Vagina (tissue), 2 donors: ENCODE results near the gene ARMC9. TPM values are rescaled to one million over a fixed set of nuclear protein-coding genes. Genes with fewer than 3 reads are reported as not detected.

Source experiments
- DNase-seq, 2 donors: peaks; one replicate each; pipeline ENCODE4 v3.0.0-alpha.2; 2017; ENCODE audit errors: extremely low spot score in 2 of 2
- H3K27ac ChIP-seq: fragments of 200-600 bp; sonication (generic); one replicate; pipeline ENCODE4 v1.5.1; 2019
- H3K27me3 ChIP-seq: fragments of 200-600 bp; sonication (generic); one replicate; pipeline ENCODE4 v1.5.1; 2019
- H3K36me3 ChIP-seq, 2 donors: fragments of 200-600 bp; sonication (generic); one replicate each; pipeline ENCODE4 v1.5.1; 2017 to 2019
- H3K4me1 ChIP-seq: fragments of 200-600 bp; sonication (generic); one replicate; pipeline ENCODE4 v1.5.1; 2019
- H3K4me3 ChIP-seq, 2 donors: fragments of 200-600 bp; sonication (generic); 1 replicate in 1 of 2; 2 replicates in 1 of 2; pipeline ENCODE4 v1.5.1; 2016 to 2019
- H3K9me3 ChIP-seq: fragments of 200-600 bp; sonication (generic); one replicate; pipeline ENCODE4 v1.5.1; 2019
- CTCF ChIP-seq, 3 experiments: fragments of 450-650 bp in 2 of 3; fragments of 200-600 bp in 1 of 3; sonication (generic) in 1 of 3; IDR thresholded peaks; one replicate each; pipeline ENCODE4 v1.5.1; 2017 to 2019; ENCODE audit warnings: antibody characterized with exemption in 3 of 3, mild to moderate bottlenecking in 2 of 3, moderate library complexity in 2 of 3
- POLR2A ChIP-seq, 2 donors: fragments of 450-650 bp; IDR thresholded peaks; one replicate each; pipeline ENCODE4 v1.6.1; 2017; ENCODE audit warnings: antibody characterized with exemption in 2 of 2, mild to moderate bottlenecking in 2 of 2, moderate library complexity in 2 of 2
- POLR2AphosphoS5 ChIP-seq, 2 donors: sonication (generic); formaldehyde crosslinking; IDR thresholded peaks; one replicate each; pipeline ENCODE4 v1.9.0; 2017; ENCODE audit warnings: antibody characterized with exemption in 2 of 2, mild to moderate bottlenecking in 2 of 2, low read depth in 1 of 2; ENCODE audit not compliant: insufficient read depth in 1 of 2
- intact Hi-C: fragments of 100-400 bp; cut with DNase I; formaldehyde crosslinking; loops from one replicate; pipeline ENCODE4 v1.15.1; 2023
- total RNA-seq: library from RNA; depleted of rRNA; stranded (reverse); fragments of >200 nt; gene quantifications from one replicate; pipeline ENCODE4 v1.2.3, GENCODE V29; 2016

Gene ARMC9
- total RNA-seq, 1 donor from 2014 or later: 16.0 TPM

GRCh38 chr2:231342061-231342711 lies 143.8 kb downstream of the ARMC9 start:
- Histone ChIP-seq H3K4me3 (no peak overlapping the region), H3K27ac (no peak overlapping the region), H3K9me3 (no peaks in the 10 kb centered on the region), H3K4me1 (no peaks in the 10 kb centered on the region), H3K27me3 (no peaks in the 10 kb centered on the region), H3K36me3 (no peaks in the 10 kb centered on the region)
- TF ChIP-seq POLR2A (IDR thresholded peaks at IDR 0.05): no peak
- no peak for TF ChIP-seq POLR2AphosphoS5 (IDR thresholded peaks at IDR 0.05; ENCODE audit: insufficient read depth in 1 of 2, low read depth in 1 of 2)
- intact Hi-C loops: no loop called here
- DNase-seq: no peak

- H3K27ac ChIP-seq: no peak overlapping the region
- DNase-seq: no peak
- no peaks in the 10 kb centered on the region for H3K9me3 ChIP-seq
- no peaks in the 10 kb centered on the region for H3K4me1 ChIP-seq
- intact Hi-C loops: no loop called here
- H3K36me3 ChIP-seq: no peaks in the 10 kb centered on the region
- TF ChIP-seq POLR2AphosphoS5 (IDR thresholded peaks at IDR 0.05; ENCODE audit: insufficient read depth in 1 of 2, low read depth in 1 of 2): no peak
- no peak for TF ChIP-seq CTCF (IDR thresholded peaks at IDR 0.05)
- no peak for TF ChIP-seq POLR2A (IDR thresholded peaks at IDR 0.05)
- H3K27me3 ChIP-seq: no peaks in the 10 kb centered on the region
- H3K4me3 ChIP-seq: no peak overlapping the region
Observed at GRCh38 chr2:231343006-231343710, 144.7 kb downstream of the ARMC9 start.

GRCh38 chr2:231343988-231344387 lies 145.6 kb downstream of the ARMC9 start:
- no peak overlapping the region for H3K27ac ChIP-seq
- no peaks in the 10 kb centered on the region for H3K9me3 ChIP-seq
- DNase-seq: no peak
- intact Hi-C loops: no loop called here
- no peaks in the 10 kb centered on the region for H3K4me1 ChIP-seq
- H3K27me3 ChIP-seq: no peaks in the 10 kb centered on the region
- no peak for TF ChIP-seq POLR2A (IDR thresholded peaks at IDR 0.05)
- no peak for TF ChIP-seq CTCF (IDR thresholded peaks at IDR 0.05)
- TF ChIP-seq POLR2AphosphoS5 (IDR thresholded peaks at IDR 0.05; ENCODE audit: insufficient read depth in 1 of 2, low read depth in 1 of 2): no peak
- H3K36me3 ChIP-seq: no peaks in the 10 kb centered on the region
- H3K4me3 ChIP-seq: no peak overlapping the region

GRCh38 chr2:231344851-231345250 lies 146.4 kb downstream of the ARMC9 start:
- Histone ChIP-seq H3K4me3 (no peak overlapping the region), H3K4me1 (no peaks in the 10 kb centered on the region), H3K9me3 (no peaks in the 10 kb centered on the region), H3K27me3 (no peaks in the 10 kb centered on the region), H3K36me3 (no peaks in the 10 kb centered on the region), H3K27ac (no peak overlapping the region)
- DNase-seq: no peak
- intact Hi-C loops: no loop called here
- TF ChIP-seq CTCF (IDR thresholded peaks at IDR 0.05) (no peak), POLR2A (IDR thresholded peaks at IDR 0.05) (no peak), POLR2AphosphoS5 (IDR thresholded peaks at IDR 0.05; ENCODE audit: insufficient read depth in 1 of 2, low read depth in 1 of 2) (no peak)

GRCh38 chr2:231347081-231347480 lies 148.7 kb downstream of the ARMC9 start:
- Histone ChIP-seq H3K27ac (no peak overlapping the region), H3K4me3 (no peak overlapping the region), H3K36me3 (no peaks in the 10 kb centered on the region), H3K4me1 (no peaks in the 10 kb centered on the region), H3K27me3 (no peaks in the 10 kb centered on the region), H3K9me3 (no peaks in the 10 kb centered on the region)
- TF ChIP-seq CTCF (IDR thresholded peaks at IDR 0.05): no peak
- no peak for TF ChIP-seq POLR2A (IDR thresholded peaks at IDR 0.05)
- no peak for TF ChIP-seq POLR2AphosphoS5 (IDR thresholded peaks at IDR 0.05; ENCODE audit: insufficient read depth in 1 of 2, low read depth in 1 of 2)
- intact Hi-C loops: no loop called here
- DNase-seq: no peak
